Panc1 (cell line): ENCODE measurements around the gene FAF1. TPM values are rescaled to one million over a fixed set of nuclear protein-coding genes. Genes with fewer than 3 reads are reported as not detected.
A peak's percentile ranks its signal among the peaks of the same experiment; 100 is the strongest.

Experiments used
- ATAC-seq: fragments of 200-7000 bp; cut with Tn5 transposase; 2 replicates; pipeline ENCODE4 v1.9.1; 2020; ENCODE audit warnings: mild to moderate bottlenecking, moderate library complexity
- BruUV-seq: library from RNA; stranded (reverse); fragments of 400-500 nt; replicated peaks from 2 replicates; lab custom pipeline; 2021; lab: Mats Ljungman, UMichigan
- CTCF ChIA-PET: fragments of 300-600 bp; sonication (Branson Sonifier 250); formaldehyde crosslinking; loops from one replicate; lab custom pipeline; 2022; ENCODE audit warnings: antibody characterized with exemption; lab: Charles Lee
- POLR2A ChIA-PET: fragments of 300-600 bp; sonication (Branson Sonifier 250); formaldehyde crosslinking; loops from one replicate; lab custom pipeline; 2022; ENCODE audit warnings: antibody characterized with exemption; lab: Charles Lee
- DNase-seq: peaks from one replicate; pipeline ENCODE4 v3.0.0-alpha.2; 2010; ENCODE audit warnings: low read depth, low spot score
- H3K27ac ChIP-seq: 2 replicates; pipeline ENCODE4 v1.5.1; 2011; ENCODE audit warnings: mild to moderate bottlenecking, low read length, inconsistent platforms
- H3K27me3 ChIP-seq: fragments of 200-500 bp; sonication (Bioruptor generic); 2 replicates; pipeline ENCODE4 v1.6.0; 2014; ENCODE audit warnings: low read length, inconsistent platforms; ENCODE audit not compliant: control insufficient read depth, insufficient read depth
- H3K36me3 ChIP-seq: fragments of 200-500 bp; sonication (Bioruptor generic); 2 replicates; pipeline ENCODE4 v1.5.1; 2014; ENCODE audit warnings: inconsistent platforms, mild to moderate bottlenecking, low read length, moderate library complexity; ENCODE audit not compliant: control insufficient read depth, insufficient read depth
- H3K4me1 ChIP-seq: 2 replicates; pipeline ENCODE4 v1.5.1; 2011; ENCODE audit warnings: inconsistent platforms, mild to moderate bottlenecking, low read length, moderate library complexity; ENCODE audit not compliant: control insufficient read depth, insufficient read depth
- H3K4me3 ChIP-seq, 2 experiments: 2 replicates each; pipeline ENCODE4 v1.5.1; 2011 to 2012; ENCODE audit warnings: low read depth in 2 of 2, low read length in 2 of 2, mild to moderate bottlenecking in 2 of 2, inconsistent platforms in 1 of 2, moderate library complexity in 1 of 2
- H3K9me3 ChIP-seq: fragments of 200-500 bp; sonication (Bioruptor generic); 2 replicates; pipeline ENCODE4 v1.5.1; 2014; ENCODE audit warnings: low read depth, mild to moderate bottlenecking, inconsistent platforms, low read length, moderate library complexity; ENCODE audit not compliant: control insufficient read depth, insufficient read depth
- POLR2AphosphoS5 ChIP-seq: IDR thresholded peaks from 2 replicates; pipeline ENCODE4 v1.6.1; 2012; ENCODE audit warnings: mild to moderate bottlenecking, low read depth, low read length, moderate library complexity
- SIN3A ChIP-seq: IDR thresholded peaks from 2 replicates; pipeline ENCODE4 v1.6.1; 2012; ENCODE audit warnings: low read depth, mild to moderate bottlenecking, low read length, moderate library complexity, borderline replicate concordance; ENCODE audit not compliant: insufficient read depth
- TCF7L2 ChIP-seq: IDR thresholded peaks from 2 replicates; pipeline ENCODE4 v1.6.1; 2011; ENCODE audit warnings: mild to moderate bottlenecking, low read depth, low read length, inconsistent platforms
- in situ Hi-C: cut with HindIII; loops from 2 replicates; pipeline ENCODE4 v1.10.0; 2016; ENCODE audit warnings: low sequenced_read_pairs, low pct_unique_long_range_greater_than_20kb
- intact Hi-C: fragments of 100-400 bp; cut with micrococcal nuclease; formaldehyde crosslinking; loops from one replicate; pipeline ENCODE4 v1.10.0; 2022; ENCODE audit not compliant: unreplicated experiment
- total RNA-seq: library from RNA; stranded (reverse); gene quantifications from one replicate; pipeline ENCODE4 v1.2.1, GENCODE V29; 2021; ENCODE audit not compliant: unreplicated experiment
- TF ChIP-seq, protein P1 (sequence below), 2 experiments: IDR thresholded peaks; 2 replicates each; pipeline ENCODE4 v1.6.1; 2011 to 2012; ENCODE audit warnings: low read depth in 2 of 2, control low read depth in 1 of 2, low read length in 1 of 2, mild to moderate bottlenecking in 1 of 2, moderate library complexity in 1 of 2; ENCODE audit not compliant: insufficient read depth in 1 of 2
- TF ChIP-seq, protein P2 (sequence below): fragments of 450-650 bp; IDR thresholded peaks from 2 replicates; pipeline ENCODE4 v1.5.1; 2017; ENCODE audit warnings: mild to moderate bottlenecking

The FAF1 gene
- total RNA-seq, 1 experiment from 2014 or later: 101 TPM

- ChIA-PET POLR2A (interaction anchor here (0.6 kb wide), 1 partner anchor 14 kb away, joined by 3 read pairs; no protein-coding TSS in a partner anchor), CTCF (no interaction called here)
- Histone ChIP-seq H3K4me3 (no peak overlapping the region), H3K27ac (no peak overlapping the region), H3K27me3 (no peaks in the 10 kb centered on the region), H3K4me1 (no peaks in the 10 kb centered on the region), H3K36me3 (peaks cover 8% of the 10 kb centered on the region; the same call in 1 of the 2 replicates), H3K9me3 (no peaks in the 10 kb centered on the region)
- TF ChIP-seq POLR2AphosphoS5: no peak
- no peak for TF ChIP-seq TCF7L2
- TF ChIP-seq SIN3A: no peak
- TF ChIP-seq, protein P1, sequence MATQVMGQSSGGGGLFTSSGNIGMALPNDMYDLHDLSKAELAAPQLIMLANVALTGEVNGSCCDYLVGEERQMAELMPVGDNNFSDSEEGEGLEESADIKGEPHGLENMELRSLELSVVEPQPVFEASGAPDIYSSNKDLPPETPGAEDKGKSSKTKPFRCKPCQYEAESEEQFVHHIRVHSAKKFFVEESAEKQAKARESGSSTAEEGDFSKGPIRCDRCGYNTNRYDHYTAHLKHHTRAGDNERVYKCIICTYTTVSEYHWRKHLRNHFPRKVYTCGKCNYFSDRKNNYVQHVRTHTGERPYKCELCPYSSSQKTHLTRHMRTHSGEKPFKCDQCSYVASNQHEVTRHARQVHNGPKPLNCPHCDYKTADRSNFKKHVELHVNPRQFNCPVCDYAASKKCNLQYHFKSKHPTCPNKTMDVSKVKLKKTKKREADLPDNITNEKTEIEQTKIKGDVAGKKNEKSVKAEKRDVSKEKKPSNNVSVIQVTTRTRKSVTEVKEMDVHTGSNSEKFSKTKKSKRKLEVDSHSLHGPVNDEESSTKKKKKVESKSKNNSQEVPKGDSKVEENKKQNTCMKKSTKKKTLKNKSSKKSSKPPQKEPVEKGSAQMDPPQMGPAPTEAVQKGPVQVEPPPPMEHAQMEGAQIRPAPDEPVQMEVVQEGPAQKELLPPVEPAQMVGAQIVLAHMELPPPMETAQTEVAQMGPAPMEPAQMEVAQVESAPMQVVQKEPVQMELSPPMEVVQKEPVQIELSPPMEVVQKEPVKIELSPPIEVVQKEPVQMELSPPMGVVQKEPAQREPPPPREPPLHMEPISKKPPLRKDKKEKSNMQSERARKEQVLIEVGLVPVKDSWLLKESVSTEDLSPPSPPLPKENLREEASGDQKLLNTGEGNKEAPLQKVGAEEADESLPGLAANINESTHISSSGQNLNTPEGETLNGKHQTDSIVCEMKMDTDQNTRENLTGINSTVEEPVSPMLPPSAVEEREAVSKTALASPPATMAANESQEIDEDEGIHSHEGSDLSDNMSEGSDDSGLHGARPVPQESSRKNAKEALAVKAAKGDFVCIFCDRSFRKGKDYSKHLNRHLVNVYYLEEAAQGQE (IDR thresholded peaks at IDR 0.05; ENCODE audit: insufficient read depth in 1 of 2, low read depth in 2 of 2, low read length in 1 of 2): no peak
- TF ChIP-seq, protein P2, sequence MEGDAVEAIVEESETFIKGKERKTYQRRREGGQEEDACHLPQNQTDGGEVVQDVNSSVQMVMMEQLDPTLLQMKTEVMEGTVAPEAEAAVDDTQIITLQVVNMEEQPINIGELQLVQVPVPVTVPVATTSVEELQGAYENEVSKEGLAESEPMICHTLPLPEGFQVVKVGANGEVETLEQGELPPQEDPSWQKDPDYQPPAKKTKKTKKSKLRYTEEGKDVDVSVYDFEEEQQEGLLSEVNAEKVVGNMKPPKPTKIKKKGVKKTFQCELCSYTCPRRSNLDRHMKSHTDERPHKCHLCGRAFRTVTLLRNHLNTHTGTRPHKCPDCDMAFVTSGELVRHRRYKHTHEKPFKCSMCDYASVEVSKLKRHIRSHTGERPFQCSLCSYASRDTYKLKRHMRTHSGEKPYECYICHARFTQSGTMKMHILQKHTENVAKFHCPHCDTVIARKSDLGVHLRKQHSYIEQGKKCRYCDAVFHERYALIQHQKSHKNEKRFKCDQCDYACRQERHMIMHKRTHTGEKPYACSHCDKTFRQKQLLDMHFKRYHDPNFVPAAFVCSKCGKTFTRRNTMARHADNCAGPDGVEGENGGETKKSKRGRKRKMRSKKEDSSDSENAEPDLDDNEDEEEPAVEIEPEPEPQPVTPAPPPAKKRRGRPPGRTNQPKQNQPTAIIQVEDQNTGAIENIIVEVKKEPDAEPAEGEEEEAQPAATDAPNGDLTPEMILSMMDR: no peak
- ATAC-seq (no peak), DNase-seq (no peak)
- TSS peak; percentile 19 for BruUV-seq
- in situ Hi-C loops (no loop called here), intact Hi-C loops (no loop called here)
Observed at GRCh38 chr1:50564417-50564816, 395.6 kb downstream of the FAF1 start.

DNA sequence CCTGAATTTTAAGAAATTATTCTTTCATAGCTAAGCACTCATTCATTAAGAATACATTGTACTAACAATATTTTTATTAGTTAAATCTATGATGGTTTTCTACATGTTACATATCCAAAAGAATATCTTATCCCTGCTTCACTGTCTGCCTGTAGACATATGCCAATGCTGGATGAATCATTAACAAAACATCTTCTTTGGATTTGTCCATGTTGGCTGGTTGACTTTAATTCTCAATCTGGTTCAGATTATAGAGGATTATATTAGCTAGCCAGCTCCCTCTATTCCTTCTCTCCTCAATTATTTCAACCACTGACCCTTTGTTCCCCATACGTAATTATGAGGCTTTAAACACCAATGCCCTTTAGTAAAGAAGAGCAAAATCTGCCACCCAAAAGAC lies 398.0 kb downstream of the FAF1 start:
- Histone ChIP-seq H3K4me1 (no peaks in the 10 kb centered on the region), H3K9me3 (no peaks in the 10 kb centered on the region), H3K27ac (no peak overlapping the region), H3K4me3 (no peak overlapping the region), H3K36me3 (peaks cover 4% of the 10 kb centered on the region; the same call in 1 of the 2 replicates), H3K27me3 (no peaks in the 10 kb centered on the region)
- intact Hi-C loops: no loop called here
- DNase-seq (no peak), ATAC-seq (no peak)
- BruUV-seq: no TSS peak
- ChIA-PET CTCF (no interaction called here), POLR2A (no interaction called here)
- in situ Hi-C loops: no loop called here
- no peak for TF ChIP-seq POLR2AphosphoS5

DNA sequence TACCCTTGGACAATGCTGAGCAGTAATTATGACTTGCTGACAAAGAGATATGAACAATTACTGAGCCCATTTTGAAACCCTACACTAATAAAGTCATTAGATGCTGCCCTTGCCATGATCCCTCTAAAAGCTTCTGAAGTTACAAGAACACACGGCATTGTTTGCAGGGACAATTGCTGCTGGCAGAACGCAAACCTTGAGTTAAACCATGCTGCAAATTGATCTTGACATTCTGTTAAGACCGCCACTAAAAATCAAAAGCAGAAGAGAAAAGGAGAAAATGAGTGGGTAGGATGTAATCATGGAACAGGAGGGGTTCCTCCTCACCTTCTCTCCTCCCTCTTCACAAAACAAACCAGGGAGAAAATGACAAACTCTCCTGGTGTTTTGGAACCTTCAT lies 400.6 kb downstream of the FAF1 start:
- BruUV-seq: no TSS peak
- Histone ChIP-seq H3K4me1 (no peaks in the 10 kb centered on the region), H3K4me3 (no peak overlapping the region), H3K36me3 (no peaks in the 10 kb centered on the region), H3K27me3 (no peaks in the 10 kb centered on the region), H3K27ac (no peak overlapping the region), H3K9me3 (no peaks in the 10 kb centered on the region)
- DNase-seq (no peak), ATAC-seq (no peak)
- in situ Hi-C loops: no loop called here
- POLR2A ChIA-PET: no interaction called here
- TF ChIP-seq TCF7L2: no peak
- TF ChIP-seq, protein P2: no peak
- no peak for TF ChIP-seq SIN3A
- TF ChIP-seq, protein P1 (IDR thresholded peaks at IDR 0.05; ENCODE audit: insufficient read depth in 1 of 2, low read depth in 2 of 2, low read length in 1 of 2): no peak
- no peak for TF ChIP-seq POLR2AphosphoS5
- CTCF ChIA-PET: no interaction called here
- intact Hi-C loops: no loop called here
